Esophagus muscularis mucosa (tissue), 3 donors: ENCODE results near the gene SLC27A3.

Experiments
- POLR2A ChIP-seq: fragments of 450-650 bp; IDR thresholded peaks from one replicate; pipeline ENCODE4 v1.6.1; 2017; ENCODE audit warnings: antibody characterized with exemption, moderate library complexity, mild to moderate bottlenecking, low read depth
- POLR2AphosphoS5 ChIP-seq, 2 donors: sonication (generic); formaldehyde crosslinking; IDR thresholded peaks; one replicate each; pipeline ENCODE4 v1.6.1; 2017; ENCODE audit warnings: antibody characterized with exemption in 2 of 2
- TF ChIP-seq, protein P1 (sequence below), 3 experiments: fragments of 200-600 bp in 2 of 3; fragments of 450-650 bp in 1 of 3; sonication (generic) in 2 of 3; IDR thresholded peaks; one replicate each; pipeline ENCODE4 v1.5.1; 2017 to 2019; ENCODE audit warnings: antibody characterized with exemption in 3 of 3, mild to moderate bottlenecking in 2 of 3, moderate library complexity in 1 of 3

- TF ChIP-seq POLR2A (no peak), POLR2AphosphoS5 (IDR thresholded peaks at IDR 0.05) (no peak)
- TF ChIP-seq, protein P1, sequence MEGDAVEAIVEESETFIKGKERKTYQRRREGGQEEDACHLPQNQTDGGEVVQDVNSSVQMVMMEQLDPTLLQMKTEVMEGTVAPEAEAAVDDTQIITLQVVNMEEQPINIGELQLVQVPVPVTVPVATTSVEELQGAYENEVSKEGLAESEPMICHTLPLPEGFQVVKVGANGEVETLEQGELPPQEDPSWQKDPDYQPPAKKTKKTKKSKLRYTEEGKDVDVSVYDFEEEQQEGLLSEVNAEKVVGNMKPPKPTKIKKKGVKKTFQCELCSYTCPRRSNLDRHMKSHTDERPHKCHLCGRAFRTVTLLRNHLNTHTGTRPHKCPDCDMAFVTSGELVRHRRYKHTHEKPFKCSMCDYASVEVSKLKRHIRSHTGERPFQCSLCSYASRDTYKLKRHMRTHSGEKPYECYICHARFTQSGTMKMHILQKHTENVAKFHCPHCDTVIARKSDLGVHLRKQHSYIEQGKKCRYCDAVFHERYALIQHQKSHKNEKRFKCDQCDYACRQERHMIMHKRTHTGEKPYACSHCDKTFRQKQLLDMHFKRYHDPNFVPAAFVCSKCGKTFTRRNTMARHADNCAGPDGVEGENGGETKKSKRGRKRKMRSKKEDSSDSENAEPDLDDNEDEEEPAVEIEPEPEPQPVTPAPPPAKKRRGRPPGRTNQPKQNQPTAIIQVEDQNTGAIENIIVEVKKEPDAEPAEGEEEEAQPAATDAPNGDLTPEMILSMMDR (IDR thresholded peaks at IDR 0.05), result no peak
These were observed 40.2 kb upstream of the SLC27A3 start for GRCh38 chr1:153735090-153735420.
